Hepatocyte (in vitro differentiated cells): ENCODE data around the gene TAGLN3. TPM values are rescaled to one million over a fixed set of nuclear protein-coding genes. Genes with fewer than 3 reads are reported as not detected.

Experiments used
- DNase-seq: peaks from one replicate; pipeline ENCODE4 v3.0.0-alpha.2; 2016; ENCODE audit warnings: low spot score
- H2AFZ ChIP-seq: fragments of 200-600 bp; sonication (generic); 2 replicates; pipeline ENCODE4 v1.6.0; 2016; ENCODE audit warnings: antibody characterized with exemption, mild to moderate bottlenecking
- H3K27ac ChIP-seq: fragments of 200-600 bp; sonication (generic); 2 replicates; pipeline ENCODE4 v1.5.1; 2016; ENCODE audit warnings: mild to moderate bottlenecking
- H3K27me3 ChIP-seq: fragments of 200-600 bp; sonication (generic); 2 replicates; pipeline ENCODE4 v1.6.1; 2016
- H3K36me3 ChIP-seq: fragments of 200-600 bp; sonication (generic); replicated peaks from 2 replicates; pipeline ENCODE4 v1.5.1; 2016; ENCODE audit warnings: low read depth; ENCODE audit not compliant: insufficient read depth
- H3K4me1 ChIP-seq: fragments of 200-600 bp; sonication (generic); 2 replicates; pipeline ENCODE4 v1.5.1; 2016; ENCODE audit warnings: mild to moderate bottlenecking, moderate library complexity; ENCODE audit not compliant: insufficient read depth
- H3K4me2 ChIP-seq: fragments of 200-600 bp; sonication (generic); 2 replicates; pipeline ENCODE4 v1.6.0; 2016
- H3K4me3 ChIP-seq: fragments of 200-600 bp; sonication (generic); 2 replicates; pipeline ENCODE4 v1.5.1; 2016; ENCODE audit warnings: mild to moderate bottlenecking
- H3K79me2 ChIP-seq: fragments of 200-600 bp; sonication (generic); 2 replicates; pipeline ENCODE4 v1.6.0; 2017; ENCODE audit warnings: mild to moderate bottlenecking
- H3K9me2 ChIP-seq: fragments of 200-600 bp; sonication (generic); replicated peaks from 2 replicates; pipeline ENCODE4 v1.6.0; 2017; ENCODE audit warnings: mild to moderate bottlenecking; ENCODE audit not compliant: insufficient read depth
- H3K9me3 ChIP-seq: fragments of 200-600 bp; sonication (generic); 2 replicates; pipeline ENCODE4 v1.5.1; 2016; ENCODE audit warnings: low read depth, mild to moderate bottlenecking
- H4K20me1 ChIP-seq: fragments of 200-600 bp; sonication (generic); 2 replicates; pipeline ENCODE4 v1.6.0; 2016; ENCODE audit warnings: mild to moderate bottlenecking; ENCODE audit not compliant: insufficient read depth, poor library complexity, severe bottlenecking
- EZH2 ChIP-seq: fragments of 200-600 bp; sonication (generic); IDR thresholded peaks from 2 replicates; pipeline ENCODE4 v1.6.1; 2016; ENCODE audit warnings: antibody characterized with exemption, mild to moderate bottlenecking, borderline replicate concordance
- EZH2phosphoT487 ChIP-seq: fragments of 200-600 bp; sonication (generic); IDR thresholded peaks from one replicate; pipeline ENCODE4 v1.6.1; 2018; ENCODE audit warnings: antibody characterized with exemption, mild to moderate bottlenecking, low read depth, moderate library complexity; ENCODE audit not compliant: unreplicated experiment, severe bottlenecking
- WGBS: methylation state at CpG from one replicate; pipeline ENCODE4 v1.1.6; 2016; ENCODE audit warnings: low lambda C conversion rate; ENCODE audit errors: missing lambda C conversion rate; 5-methylcytosine and 5-hydroxymethylcytosine counted together
- polyA plus RNA-seq: library from polyadenylated mRNA; unstranded; fragments of >200 nt; fragmentation: Nextera tagmentation; extraction: Ambion mirVana; gene quantifications from 2 replicates; pipeline ENCODE4 v1.2.1, GENCODE V29; 2016
- total RNA-seq: library from RNA; depleted of rRNA; stranded (reverse); fragments of >200 nt; gene quantifications from 2 replicates; pipeline ENCODE4 v1.2.3, GENCODE V29; 2014
- TF ChIP-seq, protein P1 (sequence below): fragments of 200-600 bp; sonication (generic); IDR thresholded peaks from 2 replicates; pipeline ENCODE4 v1.5.1; 2016; ENCODE audit warnings: antibody characterized with exemption, mild to moderate bottlenecking; ENCODE audit not compliant: poor library complexity

Gene TAGLN3
- total and polyA plus RNA-seq, 2 experiments from 2014 or later, result 0.51 to 2.1 TPM

DNA sequence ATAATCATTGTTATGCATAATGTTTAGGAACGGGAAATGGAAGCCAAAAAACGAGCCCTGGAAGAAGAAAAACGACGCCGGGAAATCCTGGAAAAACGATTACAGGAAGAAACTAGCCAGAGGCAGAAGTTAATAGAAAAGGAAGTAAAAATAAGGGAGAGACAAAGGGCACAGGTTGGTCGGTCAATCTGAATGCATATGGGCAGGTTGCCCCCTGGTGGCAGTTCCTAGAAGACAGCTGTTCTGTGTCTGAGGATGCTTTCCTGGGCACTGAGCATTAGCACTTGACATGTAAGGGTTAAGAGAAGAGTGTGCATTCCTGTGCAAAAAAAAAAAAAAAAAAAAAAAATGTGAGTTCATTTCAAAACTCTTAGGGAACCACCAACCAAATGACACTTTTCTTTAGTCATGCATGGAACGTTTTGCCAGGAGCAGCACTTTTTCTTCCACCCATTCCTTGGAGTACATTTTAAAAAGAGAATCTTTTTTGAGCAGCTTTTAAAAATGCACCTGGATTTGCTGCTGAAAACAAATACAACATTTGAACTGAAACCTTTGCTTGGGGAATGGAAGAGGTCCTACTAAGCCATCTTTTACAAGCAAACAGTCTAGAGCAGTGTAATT, 31.0 kb upstream of the TAGLN3 start:
- no peaks in the 10 kb centered on the region for H3K4me1 ChIP-seq
- peak overlapping the region; percentile 39 for H3K4me2 ChIP-seq
- H3K36me3 ChIP-seq, result no peaks in the 10 kb centered on the region
- peak overlapping the region; percentile 47 for H3K27ac ChIP-seq
- no peaks in the 10 kb centered on the region for H4K20me1 ChIP-seq
- peak overlapping the region; percentile 14 for H2AFZ ChIP-seq
- H3K9me2 ChIP-seq, result no peaks in the 10 kb centered on the region
- no peaks in the 10 kb centered on the region for H3K79me2 ChIP-seq
- TF ChIP-seq, protein P1, sequence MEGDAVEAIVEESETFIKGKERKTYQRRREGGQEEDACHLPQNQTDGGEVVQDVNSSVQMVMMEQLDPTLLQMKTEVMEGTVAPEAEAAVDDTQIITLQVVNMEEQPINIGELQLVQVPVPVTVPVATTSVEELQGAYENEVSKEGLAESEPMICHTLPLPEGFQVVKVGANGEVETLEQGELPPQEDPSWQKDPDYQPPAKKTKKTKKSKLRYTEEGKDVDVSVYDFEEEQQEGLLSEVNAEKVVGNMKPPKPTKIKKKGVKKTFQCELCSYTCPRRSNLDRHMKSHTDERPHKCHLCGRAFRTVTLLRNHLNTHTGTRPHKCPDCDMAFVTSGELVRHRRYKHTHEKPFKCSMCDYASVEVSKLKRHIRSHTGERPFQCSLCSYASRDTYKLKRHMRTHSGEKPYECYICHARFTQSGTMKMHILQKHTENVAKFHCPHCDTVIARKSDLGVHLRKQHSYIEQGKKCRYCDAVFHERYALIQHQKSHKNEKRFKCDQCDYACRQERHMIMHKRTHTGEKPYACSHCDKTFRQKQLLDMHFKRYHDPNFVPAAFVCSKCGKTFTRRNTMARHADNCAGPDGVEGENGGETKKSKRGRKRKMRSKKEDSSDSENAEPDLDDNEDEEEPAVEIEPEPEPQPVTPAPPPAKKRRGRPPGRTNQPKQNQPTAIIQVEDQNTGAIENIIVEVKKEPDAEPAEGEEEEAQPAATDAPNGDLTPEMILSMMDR, result peak; percentile 90
- TF ChIP-seq EZH2phosphoT487, result no peak
- DNase-seq, result peak; percentile 90
- WGBS, result 22% methylated on average over 8 of the region's 8 CpGs
- H3K9me3 ChIP-seq, result no peaks in the 10 kb centered on the region
- no peaks in the 10 kb centered on the region for H3K27me3 ChIP-seq
- H3K4me3 ChIP-seq, result no peak overlapping the region

DNA sequence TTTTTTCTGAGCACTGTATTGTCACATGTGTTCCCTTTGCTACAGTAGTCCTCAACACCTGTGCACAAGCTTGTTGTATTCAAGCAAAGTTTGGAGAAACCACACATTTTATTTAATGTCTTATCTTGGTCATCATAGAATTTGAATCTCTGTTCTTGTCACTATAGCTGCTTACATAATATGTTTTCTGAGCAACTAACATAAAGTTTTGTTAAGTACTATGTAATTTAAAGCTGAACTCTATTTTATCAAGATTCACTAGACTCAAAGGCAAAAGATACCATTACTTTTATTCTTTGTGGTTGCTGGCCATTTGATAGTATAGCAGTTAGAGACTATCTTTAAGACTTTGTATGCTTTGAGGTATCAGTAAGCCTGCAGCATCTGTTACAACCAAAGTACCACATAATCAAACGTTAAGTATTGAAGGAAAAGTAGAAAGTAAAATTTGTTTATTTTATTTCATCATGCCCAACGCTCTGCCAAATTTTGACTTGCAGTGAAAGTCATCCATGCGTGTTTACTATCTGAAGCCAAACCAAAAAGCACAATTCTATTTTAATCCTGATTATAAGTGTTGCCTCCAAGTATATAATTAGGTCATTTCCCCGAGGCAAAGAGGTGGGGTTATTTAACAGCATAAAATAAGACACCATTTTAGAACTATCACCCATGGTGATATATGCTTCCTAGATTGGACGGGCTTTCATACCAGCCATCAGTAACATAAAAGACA, 30.2 kb upstream of the TAGLN3 start:
- no peaks in the 10 kb centered on the region for H3K9me2 ChIP-seq
- no peaks in the 10 kb centered on the region for H3K9me3 ChIP-seq
- H4K20me1 ChIP-seq, result no peaks in the 10 kb centered on the region
- H3K27ac ChIP-seq, result no peak overlapping the region
- no peaks in the 10 kb centered on the region for H3K79me2 ChIP-seq
- no peaks in the 10 kb centered on the region for H3K27me3 ChIP-seq
- WGBS, result 76% methylated on average over 5 of the region's 5 CpGs
- H3K4me3 ChIP-seq, result no peak overlapping the region
- no peak for DNase-seq
- H2AFZ ChIP-seq, result no peak overlapping the region
- TF ChIP-seq EZH2 (no peak), EZH2phosphoT487 (no peak)
- TF ChIP-seq, protein P1, result no peak
- no peaks in the 10 kb centered on the region for H3K4me1 ChIP-seq
- H3K4me2 ChIP-seq, result no peak overlapping the region
- H3K36me3 ChIP-seq, result no peaks in the 10 kb centered on the region

DNA sequence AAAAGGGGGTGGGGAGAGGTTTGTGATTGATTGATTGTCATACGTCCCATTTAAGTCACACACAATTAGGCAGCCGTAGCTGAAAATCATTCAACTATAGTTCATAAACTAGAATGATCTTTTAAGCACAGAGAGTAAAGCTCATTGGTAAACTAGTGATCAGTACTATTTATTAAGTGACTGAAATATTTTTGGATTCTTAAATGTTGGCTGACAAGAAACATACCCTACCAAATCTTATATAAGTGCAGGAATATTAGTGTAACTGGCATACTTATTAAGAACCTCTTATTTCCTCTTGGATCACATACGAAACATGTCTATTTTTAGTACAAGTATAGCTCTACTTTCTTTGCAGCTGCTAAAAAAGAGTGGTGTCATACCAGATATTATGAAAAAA, 28.3 kb upstream of the TAGLN3 start:
- Histone ChIP-seq H3K9me2 (no peaks in the 10 kb centered on the region), H3K4me3 (no peak overlapping the region), H3K27ac (no peak overlapping the region), H3K36me3 (no peaks in the 10 kb centered on the region), H2AFZ (no peak overlapping the region), H4K20me1 (no peaks in the 10 kb centered on the region), H3K27me3 (no peaks in the 10 kb centered on the region), H3K4me1 (no peaks in the 10 kb centered on the region), H3K9me3 (no peaks in the 10 kb centered on the region), H3K4me2 (no peak overlapping the region), H3K79me2 (no peaks in the 10 kb centered on the region)
- no peak for DNase-seq
- TF ChIP-seq EZH2phosphoT487 (no peak), EZH2 (no peak)
- TF ChIP-seq, protein P1, result no peak
- 95% methylated on average over 3 of the region's 3 CpGs for WGBS
